ENCODE results near the gene RNF40.

- TF ChIP-seq CTCF (IDR thresholded peaks at IDR 0.05): no peak
- TF ChIP-seq POLR2A (IDR thresholded peaks at IDR 0.05): no peak
Observed at GRCh38 chr16:30764086-30764485, 2.0 kb downstream of the RNF40 start.
